H1 (cell line): Measurements from ENCODE around the gene RNF212. TPM values are rescaled to one million over a fixed set of nuclear protein-coding genes. Genes with fewer than 3 reads are reported as not detected.

ENCODE experiments used
- CTCF ChIA-PET: fragments of 300-600 bp; sonication (Branson Sonifier 250); formaldehyde crosslinking; loops from one replicate; lab custom pipeline; 2021; ENCODE audit not compliant: partially characterized antibody; lab: Charles Lee
- POLR2A ChIA-PET: fragments of 300-600 bp; sonication (Branson Sonifier 250); formaldehyde crosslinking; loops from one replicate; lab custom pipeline; 2021; ENCODE audit warnings: inconsistent platforms; ENCODE audit not compliant: partially characterized antibody; lab: Charles Lee
- DNase-seq, 2 experiments: peaks; one replicate each; pipeline versions ENCODE4 v3.0.0 to v3.0.0-alpha.2; 2010 to 2022; ENCODE audit warnings: low spot score in 2 of 2, low read depth in 1 of 2, mixed read lengths in 1 of 2
- FAIRE-seq: peaks from 2 replicates; lab custom pipeline; 2011; peaks lifted over from hg19 to GRCh38; lab: Jason Lieb, UNC
- H2AFZ ChIP-seq: 2 replicates; pipeline ENCODE4 v1.8.1; 2012; ENCODE audit warnings: low read length, inconsistent platforms
- H2AK5ac ChIP-seq: 2 replicates; pipeline ENCODE4 v1.6.1; 2013; ENCODE audit warnings: low read depth, low read length
- H2BK120ac ChIP-seq: replicated peaks from 2 replicates; pipeline ENCODE3; 2013; ENCODE audit warnings: low read depth, low read length, inconsistent platforms
- H2BK12ac ChIP-seq: 2 replicates; pipeline ENCODE4 v1.6.1; 2013; ENCODE audit warnings: low read depth, low read length
- H2BK15ac ChIP-seq: 2 replicates; pipeline ENCODE4 v1.6.1; 2013; ENCODE audit warnings: low read length
- H2BK20ac ChIP-seq: 2 replicates; pipeline ENCODE4 v1.6.1; 2013; ENCODE audit warnings: low read length
- H2BK5ac ChIP-seq: 2 replicates; pipeline ENCODE4 v1.6.1; 2013; ENCODE audit warnings: low read depth, low read length
- H3K14ac ChIP-seq: 2 replicates; pipeline ENCODE4 v1.6.1; 2013; ENCODE audit warnings: inconsistent platforms; ENCODE audit not compliant: insufficient read length
- H3K18ac ChIP-seq: 2 replicates; pipeline ENCODE4 v1.6.1; 2013; ENCODE audit warnings: low read length; ENCODE audit errors: extremely low read depth
- H3K23ac ChIP-seq: 2 replicates; pipeline ENCODE4 v1.6.1; 2013; ENCODE audit warnings: inconsistent platforms; ENCODE audit not compliant: insufficient read length
- H3K23me2 ChIP-seq: 2 replicates; pipeline ENCODE4 v1.6.1; 2013; ENCODE audit warnings: low read depth, low read length
- H3K27ac ChIP-seq: 2 replicates; pipeline ENCODE4 v1.6.1; 2011; ENCODE audit warnings: low read depth, low read length, inconsistent platforms
- H3K27me3 ChIP-seq, 4 experiments: replicated peaks in 1 of 4; 1 replicate in 1 of 4; 2 replicates in 3 of 4; pipeline versions ENCODE4 v1.6.1 to v1.8.1; 2011 to 2013; ENCODE audit warnings: low read length in 3 of 4, mild to moderate bottlenecking in 3 of 4, inconsistent platforms in 2 of 4, mixed read lengths in 2 of 4, moderate library complexity in 1 of 4; ENCODE audit not compliant: control insufficient read depth in 3 of 4, insufficient read depth in 3 of 4; ENCODE audit errors: extremely low read depth in 1 of 4
- H3K36me3 ChIP-seq, 4 experiments: 2 replicates each; pipeline versions ENCODE4 v1.6.1 to v1.8.1; 2011 to 2013; ENCODE audit warnings: mild to moderate bottlenecking in 4 of 4, low read length in 3 of 4, moderate library complexity in 2 of 4, control low read depth in 1 of 4, inconsistent platforms in 1 of 4; ENCODE audit not compliant: insufficient read depth in 4 of 4, control insufficient read depth in 2 of 4
- H3K4ac ChIP-seq: replicated peaks from 2 replicates; pipeline ENCODE3; 2013; ENCODE audit warnings: low read length, low read depth, mixed read lengths, inconsistent platforms; ENCODE audit not compliant: insufficient read length
- H3K4me1 ChIP-seq, 4 experiments: replicated peaks in 1 of 4; 1 replicate in 1 of 4; 2 replicates in 3 of 4; pipeline versions ENCODE4 v1.6.1 to v1.8.1; 2011 to 2013; ENCODE audit warnings: low read length in 3 of 4, inconsistent platforms in 2 of 4, mixed read lengths in 1 of 4; ENCODE audit not compliant: insufficient read depth in 4 of 4, control insufficient read depth in 3 of 4
- H3K4me2 ChIP-seq, 2 experiments: 2 replicates each; pipeline versions ENCODE4 v1.6.1 to v1.8.1; 2011 to 2013; ENCODE audit warnings: low read depth in 2 of 2, low read length in 2 of 2, control low read depth in 1 of 2, inconsistent platforms in 1 of 2, mild to moderate bottlenecking in 1 of 2; ENCODE audit not compliant: insufficient read depth in 1 of 2
- H3K4me3 ChIP-seq, 4 experiments: fragments of 200-600, 300-600 bp in 1 of 4; sonication (generic), shearing (Covaris generic), sonication (Bioruptor Twin) in 1 of 4; 2 replicates each; pipeline versions ENCODE4 v1.5.1 to v1.8.1; 2011 to 2016; ENCODE audit warnings: low read length in 4 of 4, low read depth in 3 of 4, control low read depth in 2 of 4, inconsistent platforms in 2 of 4, mild to moderate bottlenecking in 2 of 4, mixed read lengths in 1 of 4, moderate library complexity in 1 of 4; ENCODE audit not compliant: insufficient read depth in 2 of 4; ENCODE audit errors: extremely low read depth in 1 of 4
- H3K56ac ChIP-seq: replicated peaks from 2 replicates; pipeline ENCODE3; 2013; ENCODE audit warnings: low read depth, mild to moderate bottlenecking, mixed read lengths, low read length, inconsistent platforms; ENCODE audit not compliant: insufficient read length
- H3K79me1 ChIP-seq: 2 replicates; pipeline ENCODE4 v1.6.1; 2013; ENCODE audit warnings: low read depth, low read length, control low read depth
- H3K79me2 ChIP-seq, 2 experiments: 2 replicates each; pipeline versions ENCODE4 v1.6.1 to v1.8.1; 2012 to 2013; ENCODE audit warnings: low read length in 2 of 2, mild to moderate bottlenecking in 2 of 2, inconsistent platforms in 1 of 2; ENCODE audit not compliant: insufficient read depth in 2 of 2, control insufficient read depth in 1 of 2
- H3K9ac ChIP-seq, 4 experiments: replicated peaks in 1 of 4; 1 replicate in 1 of 4; 2 replicates in 3 of 4; pipeline versions ENCODE4 v1.6.1 to v1.8.1; 2011 to 2013; ENCODE audit warnings: low read depth in 3 of 4, low read length in 3 of 4, control low read depth in 2 of 4, mild to moderate bottlenecking in 2 of 4, moderate library complexity in 2 of 4, inconsistent platforms in 1 of 4; ENCODE audit errors: extremely low read depth in 1 of 4
- H3K9me3 ChIP-seq, 2 experiments: 2 replicates each; pipeline versions ENCODE4 v1.6.1 to v1.8.1; 2012 to 2013; ENCODE audit warnings: mild to moderate bottlenecking in 2 of 2, moderate library complexity in 2 of 2, control low read depth in 1 of 2, inconsistent platforms in 1 of 2, low read depth in 1 of 2, low read length in 1 of 2, mixed read lengths in 1 of 2; ENCODE audit not compliant: insufficient read depth in 2 of 2
- H4K20me1 ChIP-seq, 2 experiments: replicated peaks in 1 of 2; 2 replicates each; pipeline versions ENCODE3 to v1.8.1; 2011 to 2013; ENCODE audit warnings: inconsistent platforms in 2 of 2, low read length in 2 of 2, mild to moderate bottlenecking in 1 of 2; ENCODE audit not compliant: insufficient read depth in 2 of 2, control insufficient read depth in 1 of 2
- H4K5ac ChIP-seq: 2 replicates; pipeline ENCODE4 v1.6.1; 2013; ENCODE audit warnings: low read length, low read depth, mixed read lengths, inconsistent platforms; ENCODE audit not compliant: insufficient read length
- H4K8ac ChIP-seq: 2 replicates; pipeline ENCODE4 v1.8.0; 2013; ENCODE audit warnings: mild to moderate bottlenecking, moderate library complexity, low read length, inconsistent platforms; ENCODE audit not compliant: insufficient read depth; ENCODE audit errors: extremely low read depth
- H4K91ac ChIP-seq: replicated peaks from 2 replicates; pipeline ENCODE3; 2013; ENCODE audit warnings: low read length, mixed read lengths, inconsistent platforms; ENCODE audit not compliant: insufficient read length
- CEBPB ChIP-seq: IDR thresholded peaks from 2 replicates; pipeline ENCODE4 v1.6.1; 2012; ENCODE audit warnings: low read depth, low read length
- EGR1 ChIP-seq: IDR thresholded peaks from 2 replicates; pipeline ENCODE4 v1.6.1; 2011; ENCODE audit warnings: low read depth, low read length, borderline replicate concordance
- EZH2 ChIP-seq: fragments of 200-600 bp; sonication (generic); IDR thresholded peaks from 2 replicates; pipeline ENCODE4 v1.7.1; 2012; ENCODE audit warnings: low read depth, mild to moderate bottlenecking, moderate library complexity, low read length, inconsistent platforms; ENCODE audit not compliant: severe bottlenecking
- GABPA ChIP-seq: IDR thresholded peaks from 2 replicates; pipeline ENCODE4 v1.6.1; 2011; ENCODE audit warnings: mild to moderate bottlenecking, low read length, moderate library complexity, borderline replicate concordance; ENCODE audit not compliant: insufficient read depth
- HDAC2 ChIP-seq, 2 experiments: fragments of 300-600 bp in 1 of 2; sonication (generic) in 1 of 2; IDR thresholded peaks; 2 replicates each; pipeline ENCODE4 v1.6.1; 2011 to 2012; ENCODE audit warnings: low read depth in 2 of 2, low read length in 2 of 2, mild to moderate bottlenecking in 2 of 2, moderate library complexity in 2 of 2, borderline replicate concordance in 1 of 2, inconsistent platforms in 1 of 2
- JUN ChIP-seq: IDR thresholded peaks from 2 replicates; pipeline ENCODE4 v1.6.1; 2011; ENCODE audit warnings: low read depth, mild to moderate bottlenecking, improper control_type of control experiment, low read length
- KDM4A ChIP-seq: IDR thresholded peaks from one replicate; pipeline ENCODE4 v1.7.1; 2012; ENCODE audit warnings: low read depth, mild to moderate bottlenecking, moderate library complexity, low read length, inconsistent platforms; ENCODE audit not compliant: severe bottlenecking
- YY1 ChIP-seq: IDR thresholded peaks from 2 replicates; pipeline ENCODE4 v1.6.1; 2011; ENCODE audit warnings: low read depth, mild to moderate bottlenecking, low read length
- WGBS, 2 experiments: shearing (Covaris generic) in 1 of 2; methylation state at CpG; one replicate each; pipeline versions ENCODE4 v1.1.6 to v1.1.7; 2013 to 2015; ENCODE audit warnings: low lambda C conversion rate in 2 of 2, mixed read lengths in 2 of 2, inconsistent platforms in 1 of 2, low coverage in 1 of 2, missing lambda C conversion rate in 1 of 2; ENCODE audit not compliant: insufficient replicate concordance in 2 of 2, insufficient coverage in 1 of 2, insufficient read length in 1 of 2; ENCODE audit errors: extremely low coverage in 1 of 2, missing lambda C conversion rate in 1 of 2; 5-methylcytosine and 5-hydroxymethylcytosine counted together
- polyA plus RNA-seq, 7 experiments: library from polyadenylated mRNA; depleted of rRNA in 3 of 7; stranded (reverse) in 5 of 7; unstranded in 2 of 7; fragments of >200 nt in 5 of 7; fragments of 200-250 nt in 2 of 7; gene quantifications; 1 replicate in 5 of 7; 2 replicates in 1 of 7; 4 replicates in 1 of 7; pipeline versions ENCODE4 v1.2.1 to v1.2.3, GENCODE V29; 2011 to 2013; ENCODE audit warnings: missing spikeins in 2 of 7, mixed read lengths in 2 of 7
- total RNA-seq: library from RNA; stranded (reverse); fragmentation: NEBNext Ultra II Directional; extraction: Animal tissue kit (Norgen Biotek cat#: 25700); gene quantifications from 2 replicates; pipeline ENCODE4 v1.2.1, GENCODE V29; 2021

Gene RNF212
- total and polyA plus RNA-seq, 2 of the 8 experiments (the other 6 are each of a cell fraction or from before 2014, with no cell fraction given), result 3.4 to 5.4 TPM

DNA sequence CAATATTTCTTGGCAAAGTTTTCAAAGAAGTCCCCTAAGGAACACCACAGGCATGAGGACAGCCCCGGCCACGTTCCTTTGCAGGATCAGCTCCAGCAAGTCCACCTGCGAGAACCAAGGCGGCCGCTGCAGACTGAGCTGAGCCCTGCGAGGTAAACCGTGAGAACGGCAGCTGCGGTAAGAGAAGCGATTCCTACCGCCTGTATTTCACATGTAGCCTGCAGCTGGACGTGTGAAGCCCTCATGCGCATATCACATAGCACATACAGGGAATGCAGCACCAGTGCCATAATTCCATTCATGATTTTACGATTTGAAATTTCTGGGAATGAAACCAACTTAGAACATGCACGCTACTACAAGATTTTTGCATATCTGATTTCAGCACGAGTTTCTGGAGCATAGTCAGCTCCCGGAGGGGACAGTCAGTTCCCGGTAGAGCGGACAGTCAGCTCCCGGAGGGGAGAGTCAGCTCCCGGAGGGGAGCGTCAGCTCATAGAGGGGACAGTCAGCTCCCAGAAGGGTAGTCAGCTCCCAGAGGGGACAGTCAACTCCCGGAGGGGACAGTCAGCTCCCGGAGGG is 60.2 kb downstream of the RNF212 start:
- H2AFZ ChIP-seq, result no peak overlapping the region
- TF ChIP-seq CEBPB (no peak), EGR1 (no peak), KDM4A (no peak), GABPA (no peak), HDAC2 (IDR thresholded peaks at IDR 0.05; ENCODE audit: borderline replicate concordance in 1 of 2, low read depth in 2 of 2, low read length in 2 of 2) (no peak), EZH2 (no peak), JUN (no peak), YY1 (no peak)

More for the DNA sequence above, 60.2 kb downstream of the RNF212 start:
- DNase-seq (no peak), FAIRE-seq (no peak)
- no peak overlapping the region for H2BK20ac ChIP-seq
- peaks cover 0 to 28% (median 19%) of the 10 kb centered on the region in 4 experiments; a peak in 6 of 7 replicates for H3K27me3 ChIP-seq
- no peak overlapping the region for H3K4ac ChIP-seq
- no peak overlapping the region for H3K9ac ChIP-seq
- H3K23ac ChIP-seq, result no peak overlapping the region
- H2BK5ac ChIP-seq, result no peak overlapping the region
- H3K79me1 ChIP-seq, result no peaks in the 10 kb centered on the region
- H2AK5ac ChIP-seq, result no peak overlapping the region
- H3K79me2 ChIP-seq, result no peaks in the 10 kb centered on the region
- no peak overlapping the region for H3K4me3 ChIP-seq
- H2BK12ac ChIP-seq, result no peak overlapping the region
- H4K5ac ChIP-seq, result no peak overlapping the region
- WGBS, 2 experiments, result 85% methylated on average over 24 of the region's 24 CpGs; no CpG with 5 or more reads in 1 of the 2 experiments
- H3K56ac ChIP-seq, result no peak overlapping the region
- no peak overlapping the region for H4K8ac ChIP-seq
- H3K36me3 ChIP-seq, result no peaks in the 10 kb centered on the region
- peaks cover 0 to 2% of the 10 kb centered on the region in 2 experiments for H4K20me1 ChIP-seq
- no peak overlapping the region for H3K14ac ChIP-seq
- H3K23me2 ChIP-seq, result no peaks in the 10 kb centered on the region
- H3K27ac ChIP-seq, result no peak overlapping the region
- POLR2A ChIA-PET, result interaction anchor here (0.6 to 0.8 kb wide), 2 partner anchors 121 kb away, joined by 4 read pairs; partner anchors contain the start of genes GAK and TMEM175
- H4K91ac ChIP-seq, result no peak overlapping the region
- H3K9me3 ChIP-seq, result no peaks in the 10 kb centered on the region
- no peak overlapping the region for H3K18ac ChIP-seq
- CTCF ChIA-PET, result interaction anchor here (0.6 to 1.5 kb wide), 5 partner anchors 9 to 113 kb away, joined by 3 read pairs; no protein-coding TSS in a partner anchor
- H2BK120ac ChIP-seq, result no peak overlapping the region
- H2BK15ac ChIP-seq, result no peak overlapping the region
- peaks cover 0 to 7% (median 4%) of the 10 kb centered on the region in 4 experiments; a peak in 2 of 7 replicates for H3K4me1 ChIP-seq
- H3K4me2 ChIP-seq, result no peak overlapping the region
